ENCODE results near the gene B3GAT2. TPM values are rescaled to one million over a fixed set of nuclear protein-coding genes. Genes with fewer than 3 reads are reported as not detected.

Gene B3GAT2
- total RNA-seq, 1 experiment from 2014 or later: 0.22 TPM

DNA sequence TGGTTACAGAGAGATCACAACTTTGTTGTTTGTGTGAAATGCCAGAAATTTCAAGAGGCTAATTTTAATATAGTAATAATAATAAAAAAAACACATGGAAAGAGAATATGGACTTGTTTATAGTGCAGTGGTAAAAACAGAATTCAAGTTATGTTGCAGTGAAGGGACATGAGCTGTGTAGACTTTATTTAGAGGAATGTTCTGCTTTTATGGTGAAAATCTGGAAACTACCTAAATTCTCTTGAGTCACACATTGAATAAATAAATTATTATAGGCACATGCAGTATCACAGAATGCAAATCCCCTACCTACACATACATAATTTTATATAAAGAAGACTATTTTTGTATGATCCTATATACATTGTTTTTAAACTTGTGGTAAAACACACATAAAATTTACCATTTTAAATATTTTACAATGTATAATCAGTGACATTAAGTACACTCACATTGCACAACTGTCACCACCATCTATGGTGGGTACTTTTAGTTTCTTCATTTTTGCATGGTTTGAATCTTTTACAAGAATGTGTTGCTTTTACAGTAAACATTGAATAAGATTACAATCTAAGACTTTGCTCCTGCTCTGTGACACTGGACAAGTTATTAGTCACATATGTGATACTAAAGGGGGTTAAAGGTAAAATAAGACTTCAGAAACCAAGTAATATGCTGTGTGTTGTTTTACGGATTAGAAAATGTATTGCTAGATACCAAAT, 107.4 kb downstream of the B3GAT2 start:
- DNase-seq: no peak
- no peak overlapping the region for H3K18ac ChIP-seq (ENCODE audit: insufficient read length, low read depth, low read length)
- H3K79me2 ChIP-seq (ENCODE audit: insufficient read depth, low read length): no peaks in the 10 kb centered on the region
- no peak overlapping the region for H2BK15ac ChIP-seq (ENCODE audit: low read depth, low read length)
- no peak overlapping the region for H2BK120ac ChIP-seq (ENCODE audit: low read depth, low read length, poor library complexity, severe bottlenecking)
- H2BK12ac ChIP-seq (ENCODE audit: insufficient read length, low read depth, low read length): no peak overlapping the region
- no peak overlapping the region for H4K5ac ChIP-seq (ENCODE audit: insufficient read length, low read depth, low read length)
- no peak overlapping the region for H2BK20ac ChIP-seq (ENCODE audit: low read depth, low read length, poor library complexity, severe bottlenecking)
- H3K4ac ChIP-seq (ENCODE audit: low read depth, low read length): no peak overlapping the region
- H3T11ph ChIP-seq (ENCODE audit: low read length): no peak overlapping the region
- TF ChIP-seq, protein P1, sequence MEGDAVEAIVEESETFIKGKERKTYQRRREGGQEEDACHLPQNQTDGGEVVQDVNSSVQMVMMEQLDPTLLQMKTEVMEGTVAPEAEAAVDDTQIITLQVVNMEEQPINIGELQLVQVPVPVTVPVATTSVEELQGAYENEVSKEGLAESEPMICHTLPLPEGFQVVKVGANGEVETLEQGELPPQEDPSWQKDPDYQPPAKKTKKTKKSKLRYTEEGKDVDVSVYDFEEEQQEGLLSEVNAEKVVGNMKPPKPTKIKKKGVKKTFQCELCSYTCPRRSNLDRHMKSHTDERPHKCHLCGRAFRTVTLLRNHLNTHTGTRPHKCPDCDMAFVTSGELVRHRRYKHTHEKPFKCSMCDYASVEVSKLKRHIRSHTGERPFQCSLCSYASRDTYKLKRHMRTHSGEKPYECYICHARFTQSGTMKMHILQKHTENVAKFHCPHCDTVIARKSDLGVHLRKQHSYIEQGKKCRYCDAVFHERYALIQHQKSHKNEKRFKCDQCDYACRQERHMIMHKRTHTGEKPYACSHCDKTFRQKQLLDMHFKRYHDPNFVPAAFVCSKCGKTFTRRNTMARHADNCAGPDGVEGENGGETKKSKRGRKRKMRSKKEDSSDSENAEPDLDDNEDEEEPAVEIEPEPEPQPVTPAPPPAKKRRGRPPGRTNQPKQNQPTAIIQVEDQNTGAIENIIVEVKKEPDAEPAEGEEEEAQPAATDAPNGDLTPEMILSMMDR (conservative IDR thresholded peaks at IDR 0.05): no peak
- no peak overlapping the region for H3K27ac ChIP-seq (ENCODE audit: insufficient read length, low read depth, low read length)
- 100% methylated on average over 1 of the region's 1 CpG for WGBS (ENCODE audit: extremely low coverage, insufficient read length, low lambda C conversion rate)
- H2BK5ac ChIP-seq (ENCODE audit: insufficient read length, low read length): no peak overlapping the region
- H3K14ac ChIP-seq (ENCODE audit: insufficient read depth, low read length): no peak overlapping the region
- no peak overlapping the region for H3K4me2 ChIP-seq (ENCODE audit: insufficient read depth, insufficient read length, low read length)
- no peaks in the 10 kb centered on the region for H3K27me3 ChIP-seq (ENCODE audit: insufficient read depth, low read length)
- no peak overlapping the region for H4K8ac ChIP-seq (replicated peaks; ENCODE audit: insufficient read length, low read depth, low read length)
- Mint-ChIP-seq H3K27ac (no peak overlapping the region), H3K9me3 (peaks cover 3 to 5% of the 10 kb centered on the region in 2 experiments), H3K4me3 (no peak overlapping the region), H3K4me1 (peaks cover 16 to 21% of the 10 kb centered on the region in 2 experiments), H3K27me3 (ENCODE audit: low read depth) (no peaks in the 10 kb centered on the region), H3K36me3 (ENCODE audit: insufficient read depth in 1 of 3, low read depth in 3 of 3) (peaks cover 3 to 15% (median 9%) of the 10 kb centered on the region in 3 experiments)
- no peaks in the 10 kb centered on the region for H3K23me2 ChIP-seq (ENCODE audit: insufficient read length, low read depth, low read length, poor library complexity, severe bottlenecking)
- peaks cover 16% of the 10 kb centered on the region for H3K9me3 ChIP-seq (ENCODE audit: control insufficient read depth, low read depth, low read length)
- H4K20me1 ChIP-seq (ENCODE audit: control insufficient read depth, insufficient read depth, insufficient read length): no peaks in the 10 kb centered on the region
- H4K91ac ChIP-seq (ENCODE audit: insufficient read length, low read depth, low read length): no peak overlapping the region
- H3K4me1 ChIP-seq (ENCODE audit: insufficient read depth, low read length): no peaks in the 10 kb centered on the region
- no peak overlapping the region for H3K56ac ChIP-seq (ENCODE audit: insufficient read length, low read depth, low read length)
- no peak overlapping the region for H3K23ac ChIP-seq (ENCODE audit: insufficient read length, low read depth, low read length)
- no peak overlapping the region for H3K9ac ChIP-seq (ENCODE audit: extremely low read depth, insufficient read length, low read length)
- no peak overlapping the region for H2AFZ ChIP-seq (ENCODE audit: low read length)
- no peaks in the 10 kb centered on the region for H3K79me1 ChIP-seq (ENCODE audit: insufficient read depth, low read depth, low read length, poor library complexity, severe bottlenecking)
- no peak overlapping the region for H2AK5ac ChIP-seq (ENCODE audit: insufficient read length, low read length)

All from H9 (cell line).